Measurements from ENCODE around the gene GRIK2.

The GRIK2 gene

DNA sequence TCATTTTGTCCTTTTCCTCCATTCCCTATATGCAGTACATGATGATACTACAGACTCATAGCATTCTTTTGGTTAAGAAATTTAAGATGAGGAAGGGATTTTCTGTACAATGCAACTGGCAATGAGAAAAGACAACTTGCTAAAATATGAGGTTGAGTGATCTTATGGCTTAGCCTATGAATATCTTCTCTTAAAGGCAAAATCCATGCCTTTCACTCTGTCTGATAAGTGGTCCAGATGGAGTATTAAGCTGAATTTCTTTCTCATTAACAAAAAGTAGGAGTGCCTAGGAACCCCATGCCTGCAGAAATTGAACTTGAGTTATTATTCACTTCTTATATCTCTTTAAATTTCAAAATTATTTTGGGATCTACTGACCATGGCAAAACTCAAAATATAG is 135.3 kb downstream of the GRIK2 start:
- H3K9me3 Mint-ChIP-seq (ENCODE audit: low read depth) = peaks cover 4% of the 10 kb centered on the region
- H3K4me3 Mint-ChIP-seq = no peak overlapping the region
- H3K36me3 Mint-ChIP-seq = no peaks in the 10 kb centered on the region
- no peaks in the 10 kb centered on the region for H3K27me3 Mint-ChIP-seq
- H3K4me1 Mint-ChIP-seq (ENCODE audit: low read depth) = no peaks in the 10 kb centered on the region
- no peak overlapping the region for H3K27ac Mint-ChIP-seq

DNA sequence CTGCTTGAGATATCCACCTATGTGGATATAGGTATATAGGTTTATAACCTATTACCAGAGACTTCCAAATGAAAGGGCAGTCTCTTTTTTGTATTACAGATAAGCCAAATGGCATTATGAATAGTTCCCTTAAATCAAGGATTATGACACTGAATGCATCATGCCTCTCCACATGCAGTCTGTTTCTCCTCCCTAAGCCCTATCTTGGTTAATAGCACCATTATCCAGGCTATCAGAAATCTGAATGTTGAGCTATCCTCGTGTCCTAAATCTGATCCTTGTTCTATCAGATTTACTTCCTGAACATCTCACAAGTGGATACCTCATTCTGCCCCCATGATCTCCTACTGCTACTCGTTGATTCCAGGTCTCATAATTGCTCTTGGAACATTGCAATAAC is 138.0 kb downstream of the GRIK2 start:
- Mint-ChIP-seq H3K27ac (no peak overlapping the region), H3K9me3 (ENCODE audit: low read depth) (peaks cover 4% of the 10 kb centered on the region), H3K27me3 (no peaks in the 10 kb centered on the region), H3K4me3 (no peak overlapping the region), H3K36me3 (no peaks in the 10 kb centered on the region), H3K4me1 (ENCODE audit: low read depth) (no peaks in the 10 kb centered on the region)

GRCh38 chr6:101534386-101534785 is 140.9 kb downstream of the GRIK2 start:
- Mint-ChIP-seq H3K4me3 (no peak overlapping the region), H3K9me3 (ENCODE audit: low read depth) (peaks cover 5% of the 10 kb centered on the region), H3K36me3 (no peaks in the 10 kb centered on the region), H3K27ac (no peak overlapping the region), H3K27me3 (no peaks in the 10 kb centered on the region), H3K4me1 (ENCODE audit: low read depth) (no peaks in the 10 kb centered on the region)

DNA sequence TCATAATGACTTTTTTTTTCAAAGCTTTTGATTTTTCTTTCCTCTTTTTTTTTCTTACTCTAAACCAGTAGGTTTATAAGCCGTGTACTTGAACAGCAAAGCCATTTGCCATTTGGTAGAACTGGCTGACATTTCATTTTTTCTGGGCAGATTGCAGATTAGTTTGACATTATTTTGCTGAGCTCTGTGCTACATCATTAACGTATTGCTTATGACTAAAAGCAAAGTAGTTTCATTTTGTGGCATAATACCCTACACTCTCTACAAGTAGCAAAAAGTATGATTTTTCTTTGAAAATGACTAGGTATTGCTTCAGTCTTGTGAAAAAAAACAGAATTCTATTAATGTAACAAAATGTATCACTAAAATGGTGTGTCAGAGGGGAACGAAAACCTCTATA is 141.3 kb downstream of the GRIK2 start:
- peaks cover 8% of the 10 kb centered on the region for H3K9me3 Mint-ChIP-seq (ENCODE audit: low read depth)
- H3K27me3 Mint-ChIP-seq = no peaks in the 10 kb centered on the region

DNA sequence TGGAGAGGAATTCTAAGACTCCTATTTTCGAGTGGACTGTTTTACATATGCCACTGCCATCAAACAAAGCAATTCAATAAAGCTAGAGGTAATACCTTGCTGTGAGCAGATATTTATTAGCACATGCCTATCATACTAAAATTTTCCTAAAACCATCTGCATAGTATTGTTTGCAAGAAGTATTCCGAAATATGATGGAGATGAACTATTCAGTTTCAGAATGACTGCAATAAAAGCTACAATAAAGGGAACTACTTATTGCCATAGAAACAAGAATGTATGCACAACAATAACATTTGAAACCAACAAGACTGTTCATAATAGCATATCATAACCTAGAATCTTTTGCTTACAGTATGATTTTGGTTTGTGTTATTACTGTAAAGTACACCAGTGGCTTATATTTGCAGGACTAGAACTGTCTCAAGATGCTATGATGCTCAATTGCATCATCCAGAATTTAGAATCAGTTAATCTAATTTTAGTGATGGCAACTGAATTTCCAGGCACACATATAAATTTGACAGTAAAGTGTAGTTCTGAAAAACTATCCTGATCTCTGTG is 144.3 kb downstream of the GRIK2 start:
- Mint-ChIP-seq H3K27me3 (no peaks in the 10 kb centered on the region), H3K4me3 (no peak overlapping the region), H3K36me3 (no peaks in the 10 kb centered on the region), H3K4me1 (ENCODE audit: low read depth) (no peaks in the 10 kb centered on the region), H3K9me3 (ENCODE audit: low read depth) (peaks cover 5% of the 10 kb centered on the region), H3K27ac (no peak overlapping the region)

More for the DNA sequence above, 141.3 kb downstream of the GRIK2 start:
- H3K27ac Mint-ChIP-seq = no peak overlapping the region
- H3K4me1 Mint-ChIP-seq (ENCODE audit: low read depth) = no peaks in the 10 kb centered on the region
- no peak overlapping the region for H3K4me3 Mint-ChIP-seq
- no peaks in the 10 kb centered on the region for H3K36me3 Mint-ChIP-seq

- Mint-ChIP-seq H3K27ac (no peak overlapping the region), H3K4me3 (no peak overlapping the region), H3K4me1 (ENCODE audit: low read depth) (no peaks in the 10 kb centered on the region), H3K27me3 (no peaks in the 10 kb centered on the region), H3K9me3 (ENCODE audit: low read depth) (peaks cover 5% of the 10 kb centered on the region), H3K36me3 (no peaks in the 10 kb centered on the region)
Observed at GRCh38 chr6:101539510-101540245, 146.2 kb downstream of the GRIK2 start.

DNA sequence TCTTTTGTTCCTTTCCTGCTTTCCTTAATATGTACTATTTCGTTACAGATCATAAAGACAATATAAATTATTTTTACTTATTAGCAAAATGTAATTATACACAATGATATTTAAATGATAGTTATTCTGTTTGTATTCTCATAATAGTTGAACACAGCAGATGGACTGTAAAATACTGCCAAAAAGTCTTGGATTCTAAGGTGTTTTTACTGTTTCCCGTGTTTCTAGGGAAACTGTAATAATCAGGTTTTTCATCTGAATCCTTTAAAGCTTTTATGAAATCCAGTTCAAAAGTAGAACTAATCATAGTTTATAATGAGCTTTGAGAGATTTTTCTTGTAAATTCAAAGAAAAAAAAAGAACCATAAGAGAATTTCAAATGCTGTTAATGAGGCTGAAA is 148.4 kb downstream of the GRIK2 start:
- H3K4me3 Mint-ChIP-seq = no peak overlapping the region
- no peaks in the 10 kb centered on the region for H3K36me3 Mint-ChIP-seq
- H3K9me3 Mint-ChIP-seq (ENCODE audit: low read depth) = peaks cover 5% of the 10 kb centered on the region
- H3K27ac Mint-ChIP-seq = no peak overlapping the region
- H3K4me1 Mint-ChIP-seq (ENCODE audit: low read depth) = no peaks in the 10 kb centered on the region
- H3K27me3 Mint-ChIP-seq = no peaks in the 10 kb centered on the region

- peaks cover 8% of the 10 kb centered on the region for H3K9me3 Mint-ChIP-seq (ENCODE audit: low read depth)
- H3K27me3 Mint-ChIP-seq = no peaks in the 10 kb centered on the region
- no peaks in the 10 kb centered on the region for H3K4me1 Mint-ChIP-seq (ENCODE audit: low read depth)
- H3K36me3 Mint-ChIP-seq = no peaks in the 10 kb centered on the region
- H3K27ac Mint-ChIP-seq = no peak overlapping the region
- H3K4me3 Mint-ChIP-seq = no peak overlapping the region
Observed at GRCh38 chr6:101543796-101544195, 150.3 kb downstream of the GRIK2 start.

DNA sequence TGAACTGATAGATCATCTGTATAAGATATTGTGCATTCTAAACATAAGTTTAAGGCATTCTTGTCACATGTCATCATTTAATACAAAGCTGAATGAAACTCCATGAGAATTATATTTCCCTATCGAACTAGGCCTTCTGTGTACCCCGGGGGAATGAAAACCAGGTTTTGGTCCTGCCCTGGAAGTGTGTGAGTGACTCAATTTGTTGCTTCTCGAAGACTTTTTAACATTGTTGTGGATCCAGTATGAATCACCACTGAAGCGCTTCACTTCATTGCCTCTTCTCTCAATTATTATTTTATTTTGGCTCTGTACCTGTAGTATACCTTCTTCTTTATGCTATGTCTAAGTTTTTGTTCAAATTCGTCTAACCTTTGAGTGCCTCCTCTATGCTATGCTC is 150.8 kb downstream of the GRIK2 start:
- Mint-ChIP-seq H3K4me3 (no peak overlapping the region), H3K27me3 (no peaks in the 10 kb centered on the region), H3K9me3 (ENCODE audit: low read depth) (peaks cover 12% of the 10 kb centered on the region), H3K27ac (no peak overlapping the region), H3K4me1 (ENCODE audit: low read depth) (no peaks in the 10 kb centered on the region), H3K36me3 (no peaks in the 10 kb centered on the region)

- H3K4me3 Mint-ChIP-seq = no peak overlapping the region
- no peaks in the 10 kb centered on the region for H3K36me3 Mint-ChIP-seq
- H3K4me1 Mint-ChIP-seq (ENCODE audit: low read depth) = no peaks in the 10 kb centered on the region
- H3K27me3 Mint-ChIP-seq = no peaks in the 10 kb centered on the region
- H3K27ac Mint-ChIP-seq = no peak overlapping the region
- peaks cover 8% of the 10 kb centered on the region for H3K9me3 Mint-ChIP-seq (ENCODE audit: low read depth)
Observed at GRCh38 chr6:101545191-101545590, 151.7 kb downstream of the GRIK2 start.

DNA sequence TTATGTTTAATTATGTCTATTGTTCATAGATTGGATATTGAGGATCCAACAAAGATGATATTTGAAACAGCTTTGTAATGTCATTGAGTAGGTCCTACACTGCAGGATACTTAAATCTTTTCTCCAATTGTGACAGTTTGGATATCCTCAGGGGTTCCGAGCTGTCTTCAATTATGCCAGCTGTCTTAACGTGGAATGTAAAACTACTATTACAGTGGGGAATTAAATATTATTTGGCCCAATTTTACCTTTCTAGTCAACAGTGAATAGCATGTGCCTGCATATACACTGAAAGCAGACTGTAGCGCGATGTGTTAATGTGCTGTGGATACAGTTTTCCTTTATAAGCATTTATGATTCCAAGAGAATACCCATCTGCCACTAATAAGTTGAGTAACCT is 156.9 kb downstream of the GRIK2 start:
- Mint-ChIP-seq H3K27ac (no peak overlapping the region), H3K36me3 (no peaks in the 10 kb centered on the region), H3K4me3 (no peak overlapping the region), H3K9me3 (ENCODE audit: low read depth) (peaks cover 8% of the 10 kb centered on the region), H3K4me1 (ENCODE audit: low read depth) (no peaks in the 10 kb centered on the region), H3K27me3 (no peaks in the 10 kb centered on the region)

GRCh38 chr6:101554231-101554630 is 160.7 kb downstream of the GRIK2 start:
- Mint-ChIP-seq H3K27me3 (no peaks in the 10 kb centered on the region), H3K36me3 (no peaks in the 10 kb centered on the region), H3K4me1 (ENCODE audit: low read depth) (no peaks in the 10 kb centered on the region), H3K9me3 (ENCODE audit: low read depth) (peaks cover 6% of the 10 kb centered on the region), H3K4me3 (no peak overlapping the region), H3K27ac (no peak overlapping the region)

GRCh38 chr6:101558712-101559111 is 165.2 kb downstream of the GRIK2 start:
- no peak overlapping the region for H3K27ac Mint-ChIP-seq

GRCh38 chr6:101572627-101573026 is 179.1 kb downstream of the GRIK2 start:
- Mint-ChIP-seq H3K36me3 (no peaks in the 10 kb centered on the region), H3K9me3 (ENCODE audit: low read depth) (peaks cover 6% of the 10 kb centered on the region), H3K4me3 (no peak overlapping the region), H3K4me1 (ENCODE audit: low read depth) (no peaks in the 10 kb centered on the region), H3K27ac (no peak overlapping the region), H3K27me3 (no peaks in the 10 kb centered on the region)

More at GRCh38 chr6:101558712-101559111, 165.2 kb downstream of the GRIK2 start:
- Mint-ChIP-seq H3K27me3 (no peaks in the 10 kb centered on the region), H3K9me3 (ENCODE audit: low read depth) (peaks cover 6% of the 10 kb centered on the region), H3K36me3 (no peaks in the 10 kb centered on the region), H3K4me1 (ENCODE audit: low read depth) (no peaks in the 10 kb centered on the region), H3K4me3 (no peak overlapping the region)

DNA sequence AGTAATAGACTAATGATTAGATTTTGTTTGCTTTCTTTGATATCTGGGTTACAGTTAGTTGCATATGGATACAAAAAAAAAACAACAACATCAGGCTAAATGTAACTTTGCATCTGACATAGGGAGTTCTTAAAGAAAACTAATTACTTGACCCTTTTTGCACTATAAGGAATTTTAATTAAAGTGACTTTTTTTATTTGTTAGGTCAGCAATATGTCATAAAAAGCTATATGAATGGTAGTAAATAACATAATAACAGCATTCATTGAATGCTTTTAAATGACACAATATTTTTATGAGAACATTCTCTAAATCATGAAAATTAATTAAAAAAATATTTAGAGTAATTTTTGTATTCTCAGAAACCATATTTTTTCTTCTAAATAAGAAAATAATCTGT is 183.6 kb downstream of the GRIK2 start:
- no peaks in the 10 kb centered on the region for H3K36me3 Mint-ChIP-seq
- no peak overlapping the region for H3K4me3 Mint-ChIP-seq
- no peaks in the 10 kb centered on the region for H3K27me3 Mint-ChIP-seq
- peaks cover 10% of the 10 kb centered on the region for H3K9me3 Mint-ChIP-seq (ENCODE audit: low read depth)
- no peaks in the 10 kb centered on the region for H3K4me1 Mint-ChIP-seq (ENCODE audit: low read depth)
- H3K27ac Mint-ChIP-seq = no peak overlapping the region

DNA sequence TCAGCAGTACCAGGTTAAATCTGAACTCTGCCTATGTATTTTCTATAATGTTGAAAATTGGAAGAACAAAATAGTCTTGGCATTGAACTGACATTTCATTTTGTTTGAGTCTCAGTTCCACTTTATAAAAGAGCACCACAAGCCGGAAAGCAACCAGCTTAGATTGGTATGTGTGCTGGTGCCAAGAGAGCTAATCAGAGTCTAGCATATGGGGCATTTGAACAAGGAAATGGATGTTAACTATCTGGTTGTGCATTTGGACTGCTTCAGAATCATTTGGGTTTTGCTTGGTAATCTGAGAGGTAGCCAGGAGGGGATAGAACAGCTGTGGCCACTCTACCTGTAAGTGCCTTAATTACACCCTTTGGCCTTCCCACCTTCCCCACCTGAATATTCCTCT is 184.8 kb downstream of the GRIK2 start:
- no peaks in the 10 kb centered on the region for H3K36me3 Mint-ChIP-seq

More for the DNA sequence above, 184.8 kb downstream of the GRIK2 start:
- Mint-ChIP-seq H3K9me3 (ENCODE audit: low read depth) (peaks cover 7% of the 10 kb centered on the region), H3K4me3 (no peak overlapping the region), H3K4me1 (ENCODE audit: low read depth) (no peaks in the 10 kb centered on the region), H3K27me3 (no peaks in the 10 kb centered on the region), H3K27ac (no peak overlapping the region)

All from activated naive CD8-positive, alpha-beta T cell (primary cell).